DOHH2 (cell line): ENCODE measurements around the gene CNTF.

ENCODE experiments used
- CTCF ChIP-seq: fragments of 200-600 bp; sonication (generic); IDR thresholded peaks from one replicate; pipeline ENCODE4 v1.5.1; 2014; ENCODE audit warnings: antibody characterized with exemption, mild to moderate bottlenecking, low read depth, low read length; ENCODE audit not compliant: poor library complexity, severe bottlenecking
- EZH2phosphoT487 ChIP-seq: fragments of 200-600 bp; sonication (generic); IDR thresholded peaks from 2 replicates; pipeline ENCODE4 v1.6.1; 2017; ENCODE audit warnings: borderline replicate concordance, mild to moderate bottlenecking, antibody characterized with exemption, low read length, moderate library complexity, mixed read lengths

DNA sequence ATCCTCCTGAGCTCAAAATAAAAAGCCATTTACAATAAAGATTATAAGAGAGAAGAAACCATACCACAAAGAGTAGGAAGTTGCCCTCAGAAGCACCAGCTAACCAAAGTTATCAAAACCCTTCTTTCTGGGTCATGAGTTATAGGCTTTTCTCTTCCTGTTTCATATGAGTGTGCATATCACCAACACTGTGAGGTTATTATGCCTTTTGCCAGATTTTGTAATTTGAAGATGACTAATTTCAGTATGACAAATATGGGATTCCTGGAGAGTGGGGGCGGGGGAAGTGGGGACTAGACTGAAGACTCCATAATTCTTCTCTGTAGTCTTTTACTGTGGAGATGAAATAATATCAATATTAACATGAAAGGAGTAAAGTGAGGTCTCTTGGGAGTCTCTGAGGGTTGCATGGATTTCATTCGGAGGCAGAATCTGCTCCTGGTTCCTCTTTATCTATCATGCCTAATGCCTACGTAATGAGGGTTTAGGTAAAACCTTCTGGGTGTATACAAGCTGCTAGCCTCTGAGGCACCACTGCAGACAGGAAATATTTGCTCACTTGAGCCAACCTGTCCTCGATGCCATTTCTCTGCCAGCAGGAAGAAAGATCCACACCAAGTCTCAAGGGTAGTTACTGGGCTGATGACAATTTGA is 48.9 kb upstream of the CNTF start:
- TF ChIP-seq CTCF (no peak), EZH2phosphoT487 (no peak)
